CD14-positive monocyte (primary cell): ENCODE measurements around the gene GOSR1. TPM values are rescaled to one million over a fixed set of nuclear protein-coding genes. Genes with fewer than 3 reads are reported as not detected.
"Not testable (repeated sequence)": the region's sequence is repeated elsewhere in the genome, so short reads cannot be mapped to it uniquely, and the experiment has no call there.

Source experiments
- DNase-seq, 3 donors: peaks; one replicate each; pipeline ENCODE4 v3.0.0-alpha.2; 2011 to 2022
- H2AFZ ChIP-seq: 2 replicates; pipeline ENCODE4 v1.6.0; 2012; ENCODE audit warnings: mild to moderate bottlenecking, low read depth, low read length, inconsistent platforms; ENCODE audit not compliant: insufficient read depth, poor library complexity, severe bottlenecking
- H3K27ac ChIP-seq, 2 donors: 1 replicate in 1 of 2; 2 replicates in 1 of 2; pipeline ENCODE4 v1.5.1; 2012 to 2013; ENCODE audit warnings: low read length in 2 of 2, control low read depth in 1 of 2, inconsistent platforms in 1 of 2, low read depth in 1 of 2, mild to moderate bottlenecking in 1 of 2
- H3K27me3 ChIP-seq, 2 donors: one replicate each; pipeline versions ENCODE4 v1.6.0 to v1.6.1; 2011 to 2013; ENCODE audit warnings: low read length in 2 of 2; ENCODE audit not compliant: control insufficient read depth in 2 of 2, insufficient read depth in 2 of 2
- H3K36me3 ChIP-seq, 2 donors: replicated peaks in 1 of 2; 1 replicate in 1 of 2; 2 replicates in 1 of 2; pipeline versions ENCODE4 v1.5.1 to v1.6.1; 2012 to 2013; ENCODE audit warnings: low read length in 2 of 2, control low read depth in 1 of 2, inconsistent platforms in 1 of 2, mild to moderate bottlenecking in 1 of 2; ENCODE audit not compliant: insufficient read depth in 2 of 2, control insufficient read depth in 1 of 2
- H3K4me1 ChIP-seq, 2 donors: 1 replicate in 1 of 2; 2 replicates in 1 of 2; pipeline versions ENCODE4 v1.5.1 to v1.6.1; 2012 to 2013; ENCODE audit warnings: low read length in 2 of 2, control low read depth in 1 of 2, inconsistent platforms in 1 of 2, mild to moderate bottlenecking in 1 of 2, moderate library complexity in 1 of 2; ENCODE audit not compliant: insufficient read depth in 2 of 2, control insufficient read depth in 1 of 2
- H3K4me2 ChIP-seq: replicated peaks from 2 replicates; pipeline ENCODE3; 2012; ENCODE audit warnings: low read length, moderate library complexity, mild to moderate bottlenecking; ENCODE audit not compliant: poor library complexity, severe bottlenecking; ENCODE audit errors: extremely low read depth
- H3K4me3 ChIP-seq, 3 experiments: fragments of 200-600 bp in 1 of 3; sonication (generic) in 1 of 3; replicated peaks in 1 of 3; 1 replicate in 2 of 3; 2 replicates in 1 of 3; pipeline ENCODE4 v1.5.1; 2011 to 2013; ENCODE audit warnings: low read length in 3 of 3, mild to moderate bottlenecking in 3 of 3, control low read depth in 2 of 3, low read depth in 2 of 3, inconsistent platforms in 1 of 3, moderate library complexity in 1 of 3
- H3K79me2 ChIP-seq: 2 replicates; pipeline ENCODE4 v1.6.0; 2012; ENCODE audit warnings: mild to moderate bottlenecking, control low read depth, inconsistent platforms, low read length, moderate library complexity; ENCODE audit not compliant: insufficient read depth
- H3K9ac ChIP-seq: 2 replicates; pipeline ENCODE4 v1.6.0; 2017; ENCODE audit warnings: low read length, mild to moderate bottlenecking; ENCODE audit not compliant: insufficient read depth, poor library complexity, severe bottlenecking
- H3K9me3 ChIP-seq, 2 donors: replicated peaks in 1 of 2; 1 replicate in 1 of 2; 2 replicates in 1 of 2; pipeline versions ENCODE4 v1.5.1 to v1.6.1; 2012 to 2013; ENCODE audit warnings: low read length in 2 of 2, control low read depth in 1 of 2; ENCODE audit not compliant: control insufficient read depth in 1 of 2, insufficient read depth in 1 of 2
- H4K20me1 ChIP-seq: 2 replicates; pipeline ENCODE4 v1.6.0; 2012; ENCODE audit warnings: mild to moderate bottlenecking, low read length, control low read depth, moderate library complexity; ENCODE audit not compliant: insufficient read depth
- H3K27ac Mint-ChIP-seq, 7 donors: one replicate each; pipeline ENCODE4 v1.8.0; 2020; ENCODE audit warnings: mild to moderate bottlenecking in 7 of 7, mixed read lengths in 7 of 7, moderate library complexity in 6 of 7, inconsistent platforms in 2 of 7
- H3K27me3 Mint-ChIP-seq, 3 donors: one replicate each; pipeline ENCODE4 v1.8.0; 2021 to 2022; ENCODE audit warnings: low read depth in 3 of 3, mild to moderate bottlenecking in 3 of 3, mixed read lengths in 3 of 3, moderate library complexity in 3 of 3, inconsistent platforms in 1 of 3
- H3K36me3 Mint-ChIP-seq, 2 donors: one replicate each; pipeline ENCODE4 v1.8.0; 2020; ENCODE audit warnings: mixed read lengths in 2 of 2, inconsistent platforms in 1 of 2, mild to moderate bottlenecking in 1 of 2
- H3K4me1 Mint-ChIP-seq: one replicate; pipeline ENCODE4 v1.8.0; 2020; ENCODE audit warnings: mild to moderate bottlenecking, mixed read lengths
- H3K4me3 Mint-ChIP-seq, 2 donors: one replicate each; pipeline ENCODE4 v1.8.0; 2020; ENCODE audit warnings: mild to moderate bottlenecking in 2 of 2, mixed read lengths in 2 of 2, moderate library complexity in 1 of 2
- H3K9me3 Mint-ChIP-seq, 7 donors: one replicate each; pipeline ENCODE4 v1.8.0; 2020 to 2022; ENCODE audit warnings: mixed read lengths in 7 of 7, mild to moderate bottlenecking in 6 of 7, moderate library complexity in 6 of 7, inconsistent platforms in 2 of 7
- CTCF ChIP-seq: fragments of 200-600 bp; IDR thresholded peaks from one replicate; pipeline ENCODE4 v1.8.0; 2022; ENCODE audit warnings: antibody characterized with exemption, mild to moderate bottlenecking
- WGBS: methylation state at CpG from one replicate; pipeline ENCODE4 v1.1.5; 2013; ENCODE audit warnings: missing lambda C conversion rate; ENCODE audit not compliant: insufficient coverage; 5-methylcytosine and 5-hydroxymethylcytosine counted together
- intact Hi-C, 2 donors: fragments of 100-400 bp; cut with micrococcal nuclease; formaldehyde crosslinking; loops; one replicate each; pipeline versions ENCODE4 v1.15.0 to v1.15.1; 2023
- polyA plus RNA-seq, 3 donors: library from polyadenylated mRNA; depleted of rRNA in 1 of 3; unstranded in 2 of 3; stranded (reverse) in 1 of 3; fragments of 300-500 nt in 2 of 3; fragments of >200 nt in 1 of 3; fragmentation: Illumina TruSeq in 2 of 3; gene quantifications; 1 replicate in 2 of 3; 2 replicates in 1 of 3; pipeline ENCODE4 v1.2.3, GENCODE V29; 2012 to 2021

The GOSR1 gene
- polyA plus RNA-seq, 3 donors = 12.6 to 35.7 (median 20.9) TPM

- Histone ChIP-seq H3K9ac (no peak overlapping the region), H3K27me3 (no peaks in the 10 kb centered on the region), H3K36me3 (no peaks in the 10 kb centered on the region), H3K4me1 (peaks cover 13 to 14% of the 10 kb centered on the region in 2 donors), H3K27ac (no peak overlapping the region), H2AFZ (no peak overlapping the region), H3K4me2 (no peak overlapping the region), H3K79me2 (no peaks in the 10 kb centered on the region), H3K4me3 (no peak overlapping the region), H4K20me1 (no peaks in the 10 kb centered on the region), H3K9me3 (no peaks in the 10 kb centered on the region)
- Mint-ChIP-seq H3K4me1 (peaks cover 23% of the 10 kb centered on the region), H3K36me3 (no peaks in the 10 kb centered on the region), H3K9me3 (peaks cover 0 to 3% (median 0%) of the 10 kb centered on the region in 7 donors), H3K27ac (no peak overlapping the region), H3K27me3 (no peaks in the 10 kb centered on the region), H3K4me3 (no peak overlapping the region)
- DNase-seq = no peak
- 93% methylated on average over 14 of the region's 15 CpGs for WGBS
- TF ChIP-seq CTCF = no peak
- intact Hi-C loops = no loop called here
Measured at GRCh38 chr17:30547778-30548573, 70.8 kb downstream of the GOSR1 start.

DNA sequence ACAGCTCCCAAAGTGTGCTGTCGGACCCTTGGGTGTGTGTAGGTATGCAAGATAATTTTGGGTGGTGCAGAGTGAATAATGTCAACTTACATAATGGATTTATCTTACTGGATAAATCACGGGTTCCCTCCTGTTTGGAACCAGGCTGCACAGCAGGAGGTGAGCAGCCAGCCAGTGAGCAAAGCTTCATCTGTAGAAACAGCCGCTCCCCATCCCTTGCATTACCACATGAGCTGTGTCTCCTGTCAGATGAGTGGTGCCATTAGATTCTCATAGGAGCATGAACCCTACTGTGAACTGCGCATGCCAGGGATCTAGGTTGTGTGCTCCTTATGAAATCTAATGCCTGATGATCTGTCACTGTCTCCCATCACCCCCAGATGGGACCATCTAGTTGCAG lies 72.0 kb downstream of the GOSR1 start:
- H3K4me3 ChIP-seq, H3K9me3 ChIP-seq, H4K20me1 ChIP-seq, H3K27ac Mint-ChIP-seq, H3K9ac ChIP-seq, H2AFZ ChIP-seq, H3K4me2 ChIP-seq, H3K36me3 Mint-ChIP-seq, H3K79me2 ChIP-seq, intact Hi-C loops, H3K9me3 Mint-ChIP-seq, H3K4me3 Mint-ChIP-seq, H3K27me3 ChIP-seq, H3K27ac ChIP-seq, H3K36me3 ChIP-seq, DNase-seq, H3K27me3 Mint-ChIP-seq: not testable (repeated sequence)
- WGBS = 96% methylated on average over 4 of the region's 4 CpGs
- H3K4me1 Mint-ChIP-seq = peaks cover 23% of the 10 kb centered on the region
- peaks cover 13 to 14% of the 10 kb centered on the region in 2 donors for H3K4me1 ChIP-seq
